ENCODE data around the gene ZZZ3. TPM values are rescaled to one million over a fixed set of nuclear protein-coding genes. Genes with fewer than 3 reads are reported as not detected.
"Not testable (repeated sequence)": the region's sequence is repeated elsewhere in the genome, so short reads cannot be mapped to it uniquely, and the experiment has no call there.

The ZZZ3 gene
- 36.4 and 39.0 TPM in 2 replicates for total RNA-seq (2014; rRNA removed; shearing (Covaris generic))

DNA sequence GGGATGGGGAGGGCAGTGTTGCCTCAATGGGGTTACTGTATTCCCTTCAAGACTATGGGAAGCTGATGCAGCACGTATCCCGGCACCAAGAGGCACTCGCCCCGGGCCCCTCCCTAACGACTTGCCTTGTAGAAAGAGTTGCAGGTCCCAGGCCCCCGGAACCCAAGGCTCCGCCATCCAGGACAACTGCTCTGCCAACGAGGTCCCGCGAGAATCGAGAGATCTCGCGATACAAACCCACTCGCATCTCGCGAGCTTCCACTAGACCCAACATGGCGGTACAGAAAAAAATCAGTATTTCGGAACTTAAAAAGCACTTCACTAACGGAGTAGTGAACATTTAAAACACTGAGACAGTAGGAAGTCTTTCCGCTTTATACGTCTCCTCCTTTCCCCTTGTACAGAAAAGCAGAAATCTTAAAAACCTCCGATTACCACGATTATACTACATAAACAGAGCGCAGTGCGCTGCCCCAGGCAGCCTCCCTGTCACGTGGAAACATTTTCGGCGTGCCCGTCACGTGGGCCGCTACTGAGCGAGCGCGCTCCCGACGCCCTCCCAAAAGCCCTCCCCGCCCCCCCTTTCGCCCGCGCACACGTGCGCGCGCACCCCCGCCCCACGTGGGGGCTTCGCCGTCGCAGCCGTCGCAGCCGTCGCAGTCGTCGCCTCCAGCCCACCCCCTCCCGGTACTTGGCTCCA, at the start of gene ZZZ3:
TSS of gene ZZZ3 (minus strand) at position 199 of the 700 bp plus-strand sequence. CDS start 49,304 bp downstream, outside the sequence.
- peak; percentile 95 for DNase-seq (ENCODE audit: low spot score)

DNA sequence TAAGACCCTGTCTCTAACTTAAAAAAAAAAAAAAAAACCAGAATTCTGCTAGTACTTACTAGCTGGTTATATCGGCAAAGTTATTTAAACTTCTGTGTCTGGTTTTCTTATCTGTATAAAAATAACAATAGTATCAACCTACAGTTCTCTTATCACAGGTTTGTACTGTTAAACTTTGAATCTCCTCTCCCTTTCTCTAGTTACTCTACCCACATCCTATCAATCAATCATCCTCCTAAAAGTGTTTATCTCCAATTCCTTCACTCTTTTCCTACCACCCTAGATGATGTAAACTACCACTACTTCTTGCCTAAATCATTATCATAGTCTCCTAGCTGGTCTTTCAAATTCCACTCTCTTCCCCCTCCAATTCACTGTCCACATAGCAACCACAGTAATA, 49.6 kb upstream of the ZZZ3 start:
- DNase-seq (ENCODE audit: low spot score), result no peak

- DNase-seq (ENCODE audit: low spot score), result no peak
These were observed 43.2 kb upstream of the ZZZ3 start for GRCh38 chr1:77725706-77726105.

DNA sequence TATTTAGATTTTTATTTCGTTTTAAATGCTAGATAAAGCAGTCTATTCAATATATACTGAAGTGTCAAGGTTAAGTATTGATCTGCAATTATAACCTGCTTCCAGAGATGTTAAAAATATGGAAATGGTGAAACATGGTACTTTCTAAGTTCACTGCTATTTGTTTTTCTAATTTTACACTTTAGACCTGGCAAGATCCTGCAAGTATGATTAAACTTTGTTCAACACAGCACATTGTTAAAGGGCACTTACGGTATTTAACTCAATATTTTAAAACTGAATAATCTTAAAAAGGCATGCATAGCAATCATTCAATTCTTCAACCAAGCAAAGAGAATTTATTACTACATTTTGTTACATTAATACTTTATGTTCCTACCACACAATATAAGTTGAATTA, 35.7 kb upstream of the ZZZ3 start:
- DNase-seq (ENCODE audit: low spot score), result no peak

DNA sequence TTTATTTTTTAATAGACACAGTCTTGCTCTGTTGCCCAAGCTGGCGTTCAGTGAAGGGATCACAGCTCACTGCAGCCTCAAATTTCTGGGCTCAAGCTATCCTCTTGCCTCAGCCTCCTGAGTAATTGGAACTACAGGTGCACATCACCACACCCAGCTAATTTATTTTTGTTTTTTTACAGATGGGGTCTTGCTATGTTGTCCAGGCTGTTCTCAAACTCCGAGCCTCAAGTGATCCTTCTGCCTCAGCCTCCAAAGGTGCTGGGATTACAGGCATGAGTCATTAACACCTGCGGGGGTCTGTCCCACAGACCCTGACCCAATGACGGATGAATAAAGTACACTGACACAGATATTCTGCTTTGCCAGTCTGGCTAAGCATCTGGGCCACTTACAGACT, 33.6 kb upstream of the ZZZ3 start:
- no peak for DNase-seq (ENCODE audit: low spot score)

DNA sequence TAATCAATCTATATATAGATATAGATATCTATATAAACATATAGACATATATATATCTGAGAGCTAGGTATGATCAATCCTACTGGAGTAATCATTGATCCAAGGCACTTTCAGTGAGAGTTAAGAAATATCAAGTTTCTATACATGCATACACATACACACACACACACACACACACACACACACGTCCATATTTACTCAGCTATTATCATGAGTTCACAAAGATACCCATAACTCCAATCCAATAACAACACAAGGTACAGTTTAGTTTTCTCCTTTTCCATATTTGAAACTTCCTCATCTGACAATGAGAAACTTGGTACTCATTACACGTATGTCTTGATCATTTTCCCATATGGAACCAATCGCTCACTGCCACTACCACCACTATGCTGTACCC, 27.3 kb upstream of the ZZZ3 start:
- no peak for DNase-seq (ENCODE audit: low spot score)

DNA sequence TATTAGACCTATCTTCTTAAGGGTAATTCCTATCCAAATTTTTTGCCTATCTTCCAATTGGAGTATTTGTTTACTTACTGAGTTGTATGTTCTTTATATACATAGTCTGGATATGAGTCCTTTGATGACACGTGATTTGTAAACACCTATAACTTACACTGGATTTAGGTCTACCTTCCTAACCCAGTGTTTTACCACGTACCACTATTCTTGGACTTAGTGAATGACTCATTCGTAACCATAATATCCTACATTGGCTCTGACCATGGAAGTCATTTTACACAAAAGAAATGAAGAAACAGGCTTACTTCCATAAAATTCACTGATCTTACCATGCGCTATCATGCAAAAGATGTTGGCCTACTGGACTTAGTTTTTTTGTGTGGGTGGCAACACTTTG, 23.9 kb upstream of the ZZZ3 start:
- DNase-seq (ENCODE audit: low spot score), result no peak

DNA sequence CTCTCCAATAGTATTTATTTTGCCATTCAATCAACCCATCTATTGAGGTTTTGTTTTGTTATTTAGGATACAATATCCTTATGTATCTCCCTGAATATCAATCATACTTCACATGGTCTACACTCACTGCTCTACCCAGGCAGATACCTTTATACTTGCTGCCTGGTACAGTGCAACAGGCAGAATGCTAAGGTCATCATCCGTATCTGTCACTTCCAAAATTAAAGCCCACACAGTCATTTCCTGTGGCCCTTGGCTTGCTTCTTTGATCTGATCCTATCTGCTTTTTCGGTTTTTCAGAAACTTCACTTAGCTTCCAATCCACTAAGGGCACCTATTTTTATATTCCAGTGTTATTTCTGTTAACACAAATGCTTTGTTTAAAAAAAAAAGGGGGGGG, 22.3 kb upstream of the ZZZ3 start:
- DNase-seq (ENCODE audit: low spot score), result no peak

DNA sequence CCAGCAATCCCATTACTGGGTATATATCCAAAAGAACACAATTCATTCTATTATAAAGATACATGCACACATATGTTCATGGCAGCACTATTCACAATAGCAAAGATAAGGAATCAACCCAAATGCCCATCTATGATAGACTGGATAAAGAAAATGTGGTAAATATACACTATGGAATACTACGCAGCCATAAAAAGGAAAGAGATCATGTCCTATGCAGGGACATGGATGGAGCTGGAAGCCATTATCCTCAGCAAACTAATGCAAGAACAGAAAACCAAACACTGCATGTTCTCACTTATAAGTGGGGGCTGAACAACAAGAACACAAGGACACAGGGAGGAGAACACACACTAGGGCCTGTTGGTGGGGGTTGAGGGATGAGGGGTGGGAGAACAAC, 17.2 kb upstream of the ZZZ3 start:
- not testable (repeated sequence) for DNase-seq (ENCODE audit: low spot score)

GRCh38 chr1:77697441-77697840, 15.0 kb upstream of the ZZZ3 start:
- no peak for DNase-seq (ENCODE audit: low spot score)

DNA sequence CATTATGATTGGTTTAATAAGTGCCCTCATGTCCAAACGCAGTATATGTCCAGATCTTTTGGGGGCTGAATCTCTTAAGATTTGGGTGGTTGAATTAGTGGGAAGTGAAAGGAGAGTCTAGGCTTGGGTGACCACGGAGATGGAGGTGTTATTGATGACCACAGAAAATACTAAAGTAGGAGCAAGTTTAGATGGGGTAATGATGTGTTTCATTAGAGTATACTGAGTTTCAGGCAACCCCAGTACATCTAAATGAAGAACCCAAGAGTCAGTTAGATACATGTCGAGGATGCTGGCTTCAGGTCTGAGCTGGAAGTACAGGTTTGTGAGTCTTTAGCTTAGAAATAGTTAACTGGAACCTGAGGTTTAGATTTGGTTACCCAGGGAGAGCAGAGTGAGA, 6.5 kb upstream of the ZZZ3 start:
- DNase-seq (ENCODE audit: low spot score), result no peak

GRCh38 chr1:77687519-77687906, 5.1 kb upstream of the ZZZ3 start:
- peak; percentile 63 for DNase-seq (ENCODE audit: low spot score)

GRCh38 chr1:77686796-77687518, 4.5 kb upstream of the ZZZ3 start:
- DNase-seq (ENCODE audit: low spot score), result no peak

GRCh38 chr1:77683160-77684148, 996 bp upstream of the ZZZ3 start:
- DNase-seq (ENCODE audit: low spot score), result peak; percentile 90

- DNase-seq (ENCODE audit: low spot score), result no peak
These were observed 2.3 kb downstream of the ZZZ3 start for GRCh38 chr1:77680173-77680572.

DNA sequence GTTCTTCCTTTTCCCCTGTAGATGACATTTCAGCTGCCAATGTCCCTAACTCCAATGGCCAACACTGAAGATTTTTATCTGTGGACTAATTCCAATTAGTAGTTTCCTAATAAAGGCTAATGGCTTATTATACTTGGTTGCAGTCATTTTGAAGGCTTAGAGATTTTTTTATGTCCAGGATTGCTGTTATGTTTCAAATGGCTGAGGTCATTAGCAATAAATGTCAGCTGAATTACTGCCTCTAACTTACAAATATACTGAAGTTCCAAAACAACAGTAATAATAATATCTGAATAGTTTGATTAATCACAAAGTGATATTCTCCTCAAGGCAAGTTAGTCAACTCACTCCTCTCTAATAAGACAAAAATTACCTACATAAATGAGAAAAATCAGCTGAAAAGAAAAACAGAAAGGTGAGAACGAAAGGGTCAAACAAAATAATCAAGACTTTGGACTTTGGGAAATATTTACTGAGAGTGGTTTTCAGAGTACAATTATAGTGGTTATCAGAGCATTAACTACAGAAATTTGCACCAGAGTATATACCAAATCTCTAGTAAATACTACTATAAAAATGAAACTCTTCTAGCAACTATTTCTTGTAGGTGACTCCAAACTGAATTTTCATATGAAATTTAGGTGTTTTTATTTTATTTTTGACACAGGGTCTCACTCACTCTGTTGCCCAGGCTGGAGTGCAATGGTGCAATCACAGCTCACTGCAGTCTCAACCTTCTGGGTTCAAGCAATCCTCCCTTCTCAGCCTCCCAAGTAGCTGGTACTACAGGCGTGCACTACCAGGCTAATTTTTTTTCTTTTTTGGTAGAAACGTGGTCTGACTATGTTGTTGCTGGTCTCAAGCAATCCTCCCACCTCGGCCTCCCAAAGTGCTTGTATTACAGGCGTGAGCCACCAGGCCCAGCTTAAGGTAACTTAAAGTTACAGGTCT, 3.5 kb downstream of the ZZZ3 start:
- DNase-seq (ENCODE audit: low spot score), result peak; percentile 20

DNA sequence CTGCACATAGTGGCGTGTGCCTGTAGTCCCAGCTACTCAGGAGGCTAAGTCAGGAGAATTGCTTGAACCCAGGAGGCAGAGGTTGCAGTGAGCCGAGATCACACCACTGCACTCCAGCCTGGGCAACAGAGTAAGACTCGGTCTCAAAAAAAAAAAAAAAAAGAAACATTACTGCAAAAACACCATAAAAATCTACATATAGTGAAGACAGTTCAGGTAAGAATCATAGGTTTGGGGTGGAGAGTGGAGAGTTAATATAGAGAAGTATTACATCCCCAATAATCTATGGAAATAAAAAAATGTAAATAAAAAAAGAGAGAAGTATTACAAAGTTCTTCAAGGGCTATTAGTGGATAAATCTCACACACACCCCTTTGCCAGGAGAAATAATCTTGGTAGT, 7.7 kb downstream of the ZZZ3 start:
- not testable (repeated sequence) for DNase-seq (ENCODE audit: low spot score)

DNA sequence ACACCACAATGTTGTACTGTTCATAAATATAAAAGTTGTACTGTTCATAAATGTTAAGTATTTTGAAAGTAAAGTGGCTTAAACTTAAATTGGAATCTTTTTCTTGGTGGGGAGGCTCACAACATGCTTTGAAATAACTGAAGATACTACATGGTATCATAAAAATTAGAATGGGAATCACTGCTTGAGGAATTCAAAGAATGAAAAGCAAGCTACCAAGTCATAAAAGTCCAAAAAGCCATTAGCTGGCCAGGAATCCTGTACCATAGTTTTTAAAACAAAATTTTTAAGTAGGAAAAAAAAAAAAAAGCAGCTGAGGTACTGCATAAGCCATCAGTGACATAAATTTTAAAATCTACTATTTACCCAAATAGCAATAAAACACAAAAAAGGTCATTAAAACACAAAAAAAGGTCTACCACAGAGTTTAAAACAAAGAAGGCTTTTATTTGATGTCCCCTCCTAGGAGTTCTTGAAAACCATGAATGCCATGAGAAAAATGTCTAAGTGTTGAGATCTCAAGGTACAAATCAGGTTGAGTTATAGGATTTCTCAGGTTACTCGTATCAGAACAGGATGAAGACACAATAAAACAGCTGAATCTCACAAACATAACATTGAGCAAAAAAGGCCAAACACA, 8.6 kb downstream of the ZZZ3 start:
- DNase-seq (ENCODE audit: low spot score), result no peak

GRCh38 chr1:77673030-77673429, 9.4 kb downstream of the ZZZ3 start:
- no peak for DNase-seq (ENCODE audit: low spot score)

- no peak for DNase-seq (ENCODE audit: low spot score)
These were observed 10.1 kb downstream of the ZZZ3 start for GRCh38 chr1:77672374-77672773.
